PC-3 (cell line): ENCODE measurements around the gene TTF2. TPM values are rescaled to one million over a fixed set of nuclear protein-coding genes. Genes with fewer than 3 reads are reported as not detected.

Experiments
- ATAC-seq: fragments of 200-7000 bp; cut with Tn5 transposase; 2 replicates; pipeline ENCODE4 v1.9.1; 2020; ENCODE audit warnings: mild to moderate bottlenecking, moderate library complexity
- BruUV-seq: library from RNA; stranded (reverse); fragments of 400-500 nt; replicated peaks from 2 replicates; lab custom pipeline; 2021; lab: Mats Ljungman, UMichigan
- CTCF ChIA-PET: fragments of 300-600 bp; sonication (Branson Sonifier 250); formaldehyde crosslinking; loops from one replicate; lab custom pipeline; 2022; ENCODE audit warnings: antibody characterized with exemption; lab: Charles Lee
- POLR2A ChIA-PET: fragments of 300-600 bp; sonication (Branson Sonifier 250); formaldehyde crosslinking; loops from one replicate; lab custom pipeline; 2022; ENCODE audit warnings: antibody characterized with exemption; ENCODE audit not compliant: unreplicated experiment; lab: Charles Lee
- DNase-seq: peaks from one replicate; pipeline ENCODE4 v3.0.0-alpha.2; 2015
- H2AFZ ChIP-seq: fragments of 300-600 bp; sonication (generic); 2 replicates; pipeline ENCODE4 v1.6.0; 2016; ENCODE audit warnings: antibody characterized with exemption, low read length
- H3F3A ChIP-seq: fragments of 300-600 bp; sonication (generic); one replicate; pipeline ENCODE4 v1.6.0; 2017; ENCODE audit warnings: antibody characterized with exemption, low read length, control low read depth, mild to moderate bottlenecking; ENCODE audit not compliant: unreplicated experiment
- H3K27ac ChIP-seq: fragments of 300-600 bp; sonication (generic); 2 replicates; pipeline ENCODE4 v1.5.1; 2016; ENCODE audit warnings: mild to moderate bottlenecking, low read length
- H3K27me3 ChIP-seq: fragments of 300-600 bp; sonication (generic); 2 replicates; pipeline ENCODE4 v1.6.1; 2016; ENCODE audit warnings: low read length, mixed read lengths
- H3K36me3 ChIP-seq: fragments of 300-600 bp; sonication (generic); 2 replicates; pipeline ENCODE4 v1.6.1; 2016; ENCODE audit warnings: low read depth, mixed run types, low read length, mixed read lengths
- H3K4me1 ChIP-seq: fragments of 300-600 bp; sonication (generic); 2 replicates; pipeline ENCODE4 v1.5.1; 2016; ENCODE audit warnings: low read length; ENCODE audit not compliant: insufficient read depth
- H3K4me2 ChIP-seq: fragments of 300-600 bp; sonication (generic); 2 replicates; pipeline ENCODE4 v1.6.0; 2016; ENCODE audit warnings: low read length
- H3K4me3 ChIP-seq: fragments of 300-600 bp; sonication (generic); 2 replicates; pipeline ENCODE4 v1.5.1; 2016; ENCODE audit warnings: mild to moderate bottlenecking, low read length, mixed read lengths
- H3K79me2 ChIP-seq: fragments of 300-600 bp; sonication (generic); 2 replicates; pipeline ENCODE4 v1.6.1; 2017; ENCODE audit warnings: low read length, mixed read lengths
- H3K9ac ChIP-seq: fragments of 300-600 bp; sonication (generic); 2 replicates; pipeline ENCODE4 v1.6.0; 2016; ENCODE audit warnings: mild to moderate bottlenecking, low read length
- H3K9me2 ChIP-seq: fragments of 300-600 bp; sonication (generic); replicated peaks from 2 replicates; pipeline ENCODE4 v1.6.1; 2016; ENCODE audit warnings: mixed run types, low read length, mixed read lengths
- H3K9me3 ChIP-seq: fragments of 300-600 bp; sonication (generic); 2 replicates; pipeline ENCODE4 v1.6.1; 2016; ENCODE audit warnings: low read length, mixed read lengths
- H4K20me1 ChIP-seq: fragments of 300-600 bp; sonication (generic); 2 replicates; pipeline ENCODE4 v1.6.1; 2016; ENCODE audit warnings: low read length, mixed read lengths
- CTCF ChIP-seq: fragments of 300-600 bp; sonication (generic); conservative IDR thresholded peaks from 2 replicates; pipeline ENCODE4 v1.5.1; 2017; ENCODE audit warnings: antibody characterized with exemption, low read depth, mild to moderate bottlenecking, low read length
- EZH2 ChIP-seq: fragments of 300-600 bp; sonication (generic); IDR thresholded peaks from one replicate; pipeline ENCODE4 v1.6.1; 2017; ENCODE audit warnings: antibody characterized with exemption, mild to moderate bottlenecking, low read length; ENCODE audit not compliant: unreplicated experiment
- EZH2phosphoT487 ChIP-seq: fragments of 300-600 bp; sonication (generic); IDR thresholded peaks from 2 replicates; pipeline ENCODE4 v1.6.1; 2018; ENCODE audit warnings: mild to moderate bottlenecking, antibody characterized with exemption, low read length, borderline replicate concordance
- intact Hi-C: fragments of 100-400 bp; cut with micrococcal nuclease; formaldehyde crosslinking; loops from 2 replicates; pipeline ENCODE4 v1.9.0; 2023
- total RNA-seq: library from RNA; depleted of rRNA; stranded (reverse); fragments of >200 nt; gene quantifications from 2 replicates; pipeline ENCODE4 v1.2.3, GENCODE V29; 2014

Gene TTF2
- total RNA-seq, 1 experiment from 2014 or later: 25.1 TPM

DNA sequence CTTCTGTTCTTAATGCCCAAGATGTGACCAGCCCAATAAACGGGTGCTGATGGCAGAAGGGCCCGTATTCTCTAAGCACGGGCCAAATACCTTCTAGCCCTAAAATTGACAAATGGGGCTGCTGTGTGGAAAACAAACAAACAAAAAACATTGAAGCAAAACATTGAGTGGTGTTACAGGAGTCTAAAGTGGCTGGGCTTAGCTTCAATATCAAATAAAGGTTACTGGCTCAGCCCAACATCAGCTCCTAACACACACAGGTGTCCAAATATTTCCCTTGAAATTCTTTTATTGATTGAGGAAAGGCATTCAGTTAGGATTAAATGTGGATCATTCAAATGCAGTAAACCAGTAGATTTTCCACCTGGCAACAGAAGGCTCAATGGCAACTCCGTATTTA lies 13.3 kb upstream of the TTF2 start:
- POLR2A ChIA-PET: no interaction called here
- intact Hi-C loops: no loop called here
- CTCF ChIA-PET: no interaction called here

GRCh38 chr1:117047271-117047670 lies 12.9 kb upstream of the TTF2 start:
- ChIA-PET POLR2A (no interaction called here), CTCF (no interaction called here)
- Histone ChIP-seq H3K4me2 (no peak overlapping the region), H3K79me2 (no peaks in the 10 kb centered on the region), H3K9me2 (no peaks in the 10 kb centered on the region), H3K36me3 (no peaks in the 10 kb centered on the region), H3K4me1 (peaks cover 5% of the 10 kb centered on the region; the same call in 1 of the 2 replicates), H3K9me3 (no peaks in the 10 kb centered on the region), H4K20me1 (no peaks in the 10 kb centered on the region), H3K27ac (no peak overlapping the region), H3K27me3 (no peaks in the 10 kb centered on the region), H3K4me3 (no peak overlapping the region), H2AFZ (no peak overlapping the region), H3K9ac (no peak overlapping the region), H3F3A (no peaks in the 10 kb centered on the region)
- ATAC-seq: no peak
- DNase-seq: no peak
- TF ChIP-seq CTCF (no peak), EZH2 (no peak), EZH2phosphoT487 (no peak)
- intact Hi-C loops: no loop called here
- no TSS peak for BruUV-seq

More for the DNA sequence above, 13.3 kb upstream of the TTF2 start:
- H3K9ac ChIP-seq: no peak overlapping the region
- no peaks in the 10 kb centered on the region for H3K79me2 ChIP-seq
- BruUV-seq: no TSS peak
- H3K9me3 ChIP-seq: no peaks in the 10 kb centered on the region
- ATAC-seq (no peak), DNase-seq (no peak)
- no peak overlapping the region for H3K27ac ChIP-seq
- peaks cover 2% of the 10 kb centered on the region; the same call in 1 of the 2 replicates for H3K4me1 ChIP-seq
- no peaks in the 10 kb centered on the region for H3K36me3 ChIP-seq
- H2AFZ ChIP-seq: no peak overlapping the region
- H3F3A ChIP-seq: no peaks in the 10 kb centered on the region
- H3K4me3 ChIP-seq: no peak overlapping the region
- no peak overlapping the region for H3K4me2 ChIP-seq
- no peak for TF ChIP-seq CTCF
- no peak for TF ChIP-seq EZH2phosphoT487
- TF ChIP-seq EZH2: no peak
- no peaks in the 10 kb centered on the region for H3K27me3 ChIP-seq
- no peaks in the 10 kb centered on the region for H3K9me2 ChIP-seq
- H4K20me1 ChIP-seq: no peaks in the 10 kb centered on the region

DNA sequence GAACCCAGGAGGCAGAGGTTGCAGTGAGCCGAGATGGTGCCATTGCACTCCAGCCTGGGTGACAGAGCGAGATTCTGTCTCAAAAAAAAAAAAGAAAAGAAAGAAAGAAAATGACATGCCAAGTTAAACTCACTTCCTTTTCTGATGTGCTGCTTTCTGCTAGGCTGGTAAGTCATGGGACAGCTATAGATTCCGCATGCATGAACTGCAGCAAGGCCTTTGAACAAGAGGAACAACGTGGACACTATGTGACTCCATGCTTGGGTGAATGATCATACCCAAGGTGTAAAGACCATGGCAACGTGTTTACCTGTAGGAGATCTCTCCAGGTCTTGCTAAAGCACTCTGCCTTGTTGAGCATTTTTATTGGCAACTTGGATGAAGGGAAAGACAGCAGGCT lies 10.3 kb upstream of the TTF2 start:
- Histone ChIP-seq H3K9me3 (no peaks in the 10 kb centered on the region), H3K9me2 (no peaks in the 10 kb centered on the region), H3K9ac (no peak overlapping the region), H3K27ac (no peak overlapping the region), H3K79me2 (no peaks in the 10 kb centered on the region), H3K4me1 (peaks cover 5% of the 10 kb centered on the region; the same call in 1 of the 2 replicates), H4K20me1 (no peaks in the 10 kb centered on the region), H3K4me3 (no peak overlapping the region), H3K4me2 (no peak overlapping the region), H3F3A (no peaks in the 10 kb centered on the region), H3K36me3 (no peaks in the 10 kb centered on the region), H2AFZ (no peak overlapping the region), H3K27me3 (no peaks in the 10 kb centered on the region)
- TF ChIP-seq EZH2 (no peak), CTCF (no peak), EZH2phosphoT487 (no peak)
- BruUV-seq: no TSS peak
- ChIA-PET CTCF (no interaction called here), POLR2A (no interaction called here)
- ATAC-seq: no peak
- intact Hi-C loops: no loop called here
- no peak for DNase-seq
